ENCODE results near the gene HMGB3.
"Not testable (repeated sequence)": the region's sequence is repeated elsewhere in the genome, so short reads cannot be mapped to it uniquely, and the experiment has no call there.

HMGB3 gene

DNA sequence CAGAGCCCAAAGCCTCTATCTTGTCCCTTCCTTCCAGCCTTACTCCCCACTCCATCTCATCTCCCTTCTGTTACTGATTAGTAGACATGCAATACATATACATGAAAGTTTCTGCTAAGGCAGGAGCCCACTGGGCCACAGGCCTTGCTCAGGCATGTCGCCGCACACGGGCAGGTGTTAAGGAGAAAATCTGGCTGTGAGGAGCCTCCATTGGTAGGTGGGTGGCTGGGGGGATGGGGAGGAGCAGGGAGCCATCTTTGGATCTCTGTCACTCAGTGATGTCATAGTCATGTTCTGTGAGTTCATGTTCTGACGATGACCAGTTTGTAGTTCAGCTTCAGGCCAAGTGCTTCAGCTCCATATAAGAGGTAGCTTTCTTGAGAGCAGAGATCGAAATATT lies 2.9 kb upstream of the HMGB3 start:
- no peak for DNase-seq

GRCh38 chrX:150980711-150981110 lies 2.4 kb upstream of the HMGB3 start:
- no peak for DNase-seq

- DNase-seq, result no peak
These were observed 824 bp upstream of the HMGB3 start for GRCh38 chrX:150982235-150982787.

- no peak for DNase-seq
These were observed 510 bp downstream of the HMGB3 start for GRCh38 chrX:150983521-150984168.

GRCh38 chrX:150984169-150984824 lies 1.2 kb downstream of the HMGB3 start:
- DNase-seq, result no peak

GRCh38 chrX:150987687-150988086 lies 4.6 kb downstream of the HMGB3 start:
- DNase-seq, result not testable (repeated sequence)

- no peak for DNase-seq
These were observed 6.3 kb downstream of the HMGB3 start for GRCh38 chrX:150989420-150989819.

- DNase-seq, result no peak
These were observed 7.8 kb downstream of the HMGB3 start for GRCh38 chrX:150990910-150991309.

GRCh38 chrX:151000861-151001331 lies 17.8 kb downstream of the HMGB3 start:
- DNase-seq, result no peak

DNA sequence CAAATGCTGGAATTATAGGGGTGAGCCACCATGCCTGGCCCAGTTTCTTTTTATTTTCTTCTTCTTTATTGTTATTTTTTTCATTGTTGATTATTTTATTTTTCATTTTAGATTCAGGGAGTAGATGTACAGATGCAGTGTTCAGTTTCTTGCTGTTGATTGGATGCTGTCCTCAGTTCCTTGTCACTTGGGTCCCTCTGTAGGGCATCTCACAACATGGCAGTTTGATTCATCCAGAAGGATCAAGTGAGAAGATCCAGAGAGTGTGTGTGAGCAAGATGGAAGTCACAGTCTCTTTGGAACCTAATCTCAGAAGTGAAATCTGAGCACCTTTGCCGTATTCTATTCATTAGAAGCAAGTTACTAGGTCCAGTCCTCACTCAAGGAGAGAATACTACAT lies 20.9 kb downstream of the HMGB3 start:
- no peak for DNase-seq

DNA sequence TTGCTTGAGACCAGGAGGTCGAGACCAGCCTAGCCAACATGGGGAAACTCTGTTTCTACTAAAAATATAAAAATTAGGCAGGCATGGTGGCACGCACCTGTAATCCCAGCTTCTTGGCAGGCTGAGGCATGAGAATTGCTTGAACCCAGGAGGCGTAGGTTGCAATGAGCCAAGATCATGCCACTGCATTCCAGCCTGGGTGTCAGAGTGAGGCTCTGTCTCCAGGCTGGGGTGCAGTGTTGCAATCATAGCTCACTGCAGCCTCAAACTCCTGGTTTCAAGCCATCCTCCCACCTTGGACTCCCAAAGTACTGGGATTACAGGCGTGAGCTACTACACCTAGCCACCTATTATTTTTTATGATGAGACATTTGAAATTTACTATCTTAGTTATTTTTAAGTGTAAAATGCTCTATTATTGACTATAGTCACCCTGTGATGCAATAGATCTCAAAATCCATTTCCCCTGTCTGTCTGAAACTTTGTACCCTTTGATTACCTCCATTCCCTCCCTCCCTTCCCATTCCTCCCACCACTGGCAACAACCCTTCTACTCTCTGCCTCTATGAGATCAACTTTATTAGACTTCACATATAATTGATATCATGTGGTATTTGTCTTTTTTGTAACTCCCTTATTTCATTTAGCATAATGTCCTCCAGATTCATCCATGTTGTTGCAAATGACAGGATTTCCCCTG lies 23.4 kb downstream of the HMGB3 start:
- DNase-seq, result no peak

- no peak for DNase-seq
These were observed 26.4 kb downstream of the HMGB3 start for GRCh38 chrX:151009582-151009981.

GRCh38 chrX:151013164-151013743 lies 30.1 kb downstream of the HMGB3 start:
- no peak for DNase-seq

GRCh38 chrX:151015684-151016083 lies 32.5 kb downstream of the HMGB3 start:
- no peak for DNase-seq

DNA sequence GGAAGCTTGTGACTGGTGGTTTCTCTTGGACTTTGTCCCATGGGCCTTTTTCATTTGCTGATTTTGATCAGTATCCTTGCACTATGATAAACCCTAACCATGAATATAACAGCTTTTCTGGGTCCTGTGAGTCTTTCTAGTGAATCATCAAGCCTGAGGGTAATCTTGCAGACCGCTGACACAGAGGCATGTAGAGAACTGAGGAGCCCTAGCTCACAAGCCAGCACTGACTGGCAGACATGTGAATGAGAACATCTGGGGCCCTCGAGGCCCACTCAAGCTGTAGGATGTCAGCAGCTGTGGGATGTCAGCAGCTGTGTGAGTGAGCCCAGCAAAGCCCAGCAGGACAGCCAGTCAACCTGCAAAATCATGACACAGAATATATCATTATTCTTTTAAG lies 36.7 kb downstream of the HMGB3 start:
- DNase-seq, result no peak

- no peak for DNase-seq
These were observed 47.7 kb downstream of the HMGB3 start for GRCh38 chrX:151030845-151031244.

DNA sequence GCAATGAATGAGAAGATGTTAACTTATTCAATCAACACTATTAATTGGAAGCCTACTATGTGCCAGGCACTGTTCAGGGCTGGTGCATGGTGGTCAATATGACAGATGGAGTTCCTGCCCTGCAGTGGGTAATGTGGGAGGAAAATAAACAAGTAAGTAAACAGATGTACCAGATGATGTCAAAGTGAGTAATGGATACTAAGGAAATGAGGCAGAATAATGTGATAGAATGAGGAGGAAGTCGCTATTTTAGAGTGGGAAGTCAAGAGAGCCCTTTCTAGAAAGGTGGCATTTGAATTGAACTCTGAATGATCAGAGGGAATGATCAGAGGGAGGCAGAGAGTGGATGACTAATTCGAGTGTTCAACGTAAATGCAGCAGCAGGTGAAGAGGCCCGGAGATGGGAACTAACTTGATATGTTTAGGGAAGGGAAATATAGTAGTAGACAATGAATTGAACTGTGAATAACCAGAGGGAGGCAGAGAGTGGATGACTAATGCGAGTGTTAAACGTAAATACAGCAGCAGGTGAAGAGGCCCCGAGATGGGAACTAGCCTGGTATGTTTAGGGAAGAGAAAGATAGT lies 48.3 kb downstream of the HMGB3 start:
- no peak for DNase-seq

DNA sequence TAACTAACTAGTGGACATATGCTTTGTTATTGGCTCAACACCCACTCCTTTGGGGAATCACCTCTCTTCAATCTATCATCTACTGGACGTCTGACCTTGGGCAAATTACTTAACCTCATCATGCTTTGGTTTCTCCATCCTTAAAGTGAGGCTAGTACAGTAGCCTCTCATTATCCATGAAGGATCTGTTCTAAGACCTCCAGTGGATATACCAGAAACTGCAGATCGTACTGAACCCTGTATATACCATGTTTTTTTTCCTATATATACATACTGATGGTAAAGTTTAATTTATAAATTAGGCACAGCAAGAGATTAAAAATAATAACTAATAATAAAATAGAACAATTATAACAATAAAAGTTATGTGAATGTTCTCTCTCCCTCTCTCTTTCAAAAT lies 56.2 kb downstream of the HMGB3 start:
- no peak for DNase-seq
